ENCODE measurements around the gene ZNF280A. TPM values are rescaled to one million over a fixed set of nuclear protein-coding genes. Genes with fewer than 3 reads are reported as not detected.
"Not testable (repeated sequence)": the region's sequence is repeated elsewhere in the genome, so short reads cannot be mapped to it uniquely, and the experiment has no call there.

The ZNF280A gene
- total RNA-seq, 1 experiment from 2014 or later, result 0.10 TPM

DNA sequence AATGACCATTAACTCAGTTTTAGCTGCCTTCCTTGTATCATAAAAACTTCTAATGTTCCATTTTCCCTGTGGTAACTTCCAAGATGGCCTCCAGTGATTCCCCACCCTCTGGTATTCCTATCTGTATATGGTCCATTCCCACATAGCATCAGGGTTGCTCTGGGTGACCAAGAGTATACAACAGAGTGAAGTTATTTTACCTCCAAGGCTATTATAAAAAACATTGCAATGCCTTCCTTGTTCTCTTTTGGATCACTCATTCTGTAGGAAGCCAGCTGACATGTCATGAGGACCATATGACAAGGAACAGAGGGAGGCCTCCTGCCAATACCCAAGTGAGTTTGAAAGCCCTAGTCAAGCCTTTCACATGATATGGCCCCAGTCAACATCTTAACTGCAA is 41.6 kb downstream of the ZNF280A start:
- H3K9me3 ChIP-seq (ENCODE audit: control insufficient read depth, insufficient read depth, low read depth, low read length), result no peaks in the 10 kb centered on the region
- BruUV-seq (replicated peaks), result no TSS peak
- no peak for ATAC-seq
- no peaks in the 10 kb centered on the region for H3K27me3 ChIP-seq (ENCODE audit: control insufficient read depth, insufficient read depth, low read length)
- in situ Hi-C loops (cut with HindIII; ENCODE audit: low pct_unique_long_range_greater_than_20kb, low sequenced_read_pairs), result no loop called here
- H3K36me3 ChIP-seq (ENCODE audit: control insufficient read depth, insufficient read depth, low read length), result no peaks in the 10 kb centered on the region
- no peaks in the 10 kb centered on the region for H3K4me1 ChIP-seq (ENCODE audit: control insufficient read depth, insufficient read depth, low read length)
- DNase-seq (ENCODE audit: low read depth, low spot score), result no peak
- CTCF ChIA-PET, result no interaction called here
- intact Hi-C loops (cut with micrococcal nuclease; ENCODE audit: unreplicated experiment), result no loop called here
- no peak overlapping the region for H3K27ac ChIP-seq (ENCODE audit: low read length)
- TF ChIP-seq, protein P1, sequence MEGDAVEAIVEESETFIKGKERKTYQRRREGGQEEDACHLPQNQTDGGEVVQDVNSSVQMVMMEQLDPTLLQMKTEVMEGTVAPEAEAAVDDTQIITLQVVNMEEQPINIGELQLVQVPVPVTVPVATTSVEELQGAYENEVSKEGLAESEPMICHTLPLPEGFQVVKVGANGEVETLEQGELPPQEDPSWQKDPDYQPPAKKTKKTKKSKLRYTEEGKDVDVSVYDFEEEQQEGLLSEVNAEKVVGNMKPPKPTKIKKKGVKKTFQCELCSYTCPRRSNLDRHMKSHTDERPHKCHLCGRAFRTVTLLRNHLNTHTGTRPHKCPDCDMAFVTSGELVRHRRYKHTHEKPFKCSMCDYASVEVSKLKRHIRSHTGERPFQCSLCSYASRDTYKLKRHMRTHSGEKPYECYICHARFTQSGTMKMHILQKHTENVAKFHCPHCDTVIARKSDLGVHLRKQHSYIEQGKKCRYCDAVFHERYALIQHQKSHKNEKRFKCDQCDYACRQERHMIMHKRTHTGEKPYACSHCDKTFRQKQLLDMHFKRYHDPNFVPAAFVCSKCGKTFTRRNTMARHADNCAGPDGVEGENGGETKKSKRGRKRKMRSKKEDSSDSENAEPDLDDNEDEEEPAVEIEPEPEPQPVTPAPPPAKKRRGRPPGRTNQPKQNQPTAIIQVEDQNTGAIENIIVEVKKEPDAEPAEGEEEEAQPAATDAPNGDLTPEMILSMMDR (IDR thresholded peaks at IDR 0.05), result no peak
- no peak for TF ChIP-seq POLR2AphosphoS5 (IDR thresholded peaks at IDR 0.05; ENCODE audit: low read depth, low read length)
- no peak for TF ChIP-seq SIN3A (IDR thresholded peaks at IDR 0.05; ENCODE audit: borderline replicate concordance, insufficient read depth, low read depth, low read length)
- TF ChIP-seq, protein P2, sequence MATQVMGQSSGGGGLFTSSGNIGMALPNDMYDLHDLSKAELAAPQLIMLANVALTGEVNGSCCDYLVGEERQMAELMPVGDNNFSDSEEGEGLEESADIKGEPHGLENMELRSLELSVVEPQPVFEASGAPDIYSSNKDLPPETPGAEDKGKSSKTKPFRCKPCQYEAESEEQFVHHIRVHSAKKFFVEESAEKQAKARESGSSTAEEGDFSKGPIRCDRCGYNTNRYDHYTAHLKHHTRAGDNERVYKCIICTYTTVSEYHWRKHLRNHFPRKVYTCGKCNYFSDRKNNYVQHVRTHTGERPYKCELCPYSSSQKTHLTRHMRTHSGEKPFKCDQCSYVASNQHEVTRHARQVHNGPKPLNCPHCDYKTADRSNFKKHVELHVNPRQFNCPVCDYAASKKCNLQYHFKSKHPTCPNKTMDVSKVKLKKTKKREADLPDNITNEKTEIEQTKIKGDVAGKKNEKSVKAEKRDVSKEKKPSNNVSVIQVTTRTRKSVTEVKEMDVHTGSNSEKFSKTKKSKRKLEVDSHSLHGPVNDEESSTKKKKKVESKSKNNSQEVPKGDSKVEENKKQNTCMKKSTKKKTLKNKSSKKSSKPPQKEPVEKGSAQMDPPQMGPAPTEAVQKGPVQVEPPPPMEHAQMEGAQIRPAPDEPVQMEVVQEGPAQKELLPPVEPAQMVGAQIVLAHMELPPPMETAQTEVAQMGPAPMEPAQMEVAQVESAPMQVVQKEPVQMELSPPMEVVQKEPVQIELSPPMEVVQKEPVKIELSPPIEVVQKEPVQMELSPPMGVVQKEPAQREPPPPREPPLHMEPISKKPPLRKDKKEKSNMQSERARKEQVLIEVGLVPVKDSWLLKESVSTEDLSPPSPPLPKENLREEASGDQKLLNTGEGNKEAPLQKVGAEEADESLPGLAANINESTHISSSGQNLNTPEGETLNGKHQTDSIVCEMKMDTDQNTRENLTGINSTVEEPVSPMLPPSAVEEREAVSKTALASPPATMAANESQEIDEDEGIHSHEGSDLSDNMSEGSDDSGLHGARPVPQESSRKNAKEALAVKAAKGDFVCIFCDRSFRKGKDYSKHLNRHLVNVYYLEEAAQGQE (IDR thresholded peaks at IDR 0.05; ENCODE audit: insufficient read depth in 1 of 2, low read depth in 2 of 2, low read length in 1 of 2), result no peak
- no peak for TF ChIP-seq TCF7L2 (IDR thresholded peaks at IDR 0.05; ENCODE audit: low read depth, low read length)
- H3K4me3 ChIP-seq (ENCODE audit: low read depth in 2 of 2, low read length in 2 of 2), result no peak overlapping the region
- POLR2A ChIA-PET, result interaction anchor here (0.6 kb wide), 1 partner anchor 29 kb away, joined by 4 read pairs; no protein-coding TSS in a partner anchor

DNA sequence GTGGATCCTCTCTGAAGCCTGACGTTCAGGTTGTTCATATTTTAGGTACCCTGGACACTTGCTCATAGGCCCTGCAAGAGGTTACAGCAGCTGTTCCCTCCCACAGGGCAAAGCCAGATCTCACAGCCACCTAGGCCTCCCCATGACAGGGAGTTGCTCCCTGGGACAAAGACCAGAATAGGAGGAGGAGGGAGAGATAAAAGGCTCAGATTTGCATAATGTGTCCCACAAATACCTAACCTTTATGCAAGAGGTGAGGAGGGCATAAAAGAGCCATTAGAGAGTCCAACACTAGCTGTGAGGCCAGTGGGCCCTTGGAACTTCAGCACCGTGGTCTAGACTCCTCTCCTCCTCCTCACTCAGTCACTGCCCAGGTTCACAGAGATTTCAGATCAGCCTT is 45.3 kb downstream of the ZNF280A start:
- Histone ChIP-seq H3K9me3 (ENCODE audit: control insufficient read depth, insufficient read depth, low read depth, low read length) (no peaks in the 10 kb centered on the region), H3K36me3 (ENCODE audit: control insufficient read depth, insufficient read depth, low read length) (no peaks in the 10 kb centered on the region), H3K27me3 (ENCODE audit: control insufficient read depth, insufficient read depth, low read length) (no peaks in the 10 kb centered on the region), H3K4me3 (ENCODE audit: low read depth in 2 of 2, low read length in 2 of 2) (no peak overlapping the region), H3K4me1 (ENCODE audit: control insufficient read depth, insufficient read depth, low read length) (no peaks in the 10 kb centered on the region), H3K27ac (ENCODE audit: low read length) (no peak overlapping the region)
- ChIA-PET CTCF (interaction anchor here (0.6 kb wide), 1 partner anchor 113 kb away, joined by 9 read pairs; no protein-coding TSS in a partner anchor), POLR2A (interaction anchor here (0.7 kb wide), 1 partner anchor 137 kb away, joined by 4 read pairs; no protein-coding TSS in a partner anchor)
- TF ChIP-seq POLR2AphosphoS5 (IDR thresholded peaks at IDR 0.05; ENCODE audit: low read depth, low read length), result no peak
- TF ChIP-seq, protein P2 (IDR thresholded peaks at IDR 0.05; ENCODE audit: insufficient read depth in 1 of 2, low read depth in 2 of 2, low read length in 1 of 2), result no peak
- TF ChIP-seq TCF7L2 (IDR thresholded peaks at IDR 0.05; ENCODE audit: low read depth, low read length), result no peak
- TF ChIP-seq, protein P1 (IDR thresholded peaks at IDR 0.05), result no peak
- no peak for TF ChIP-seq SIN3A (IDR thresholded peaks at IDR 0.05; ENCODE audit: borderline replicate concordance, insufficient read depth, low read depth, low read length)
- in situ Hi-C loops (cut with HindIII; ENCODE audit: low pct_unique_long_range_greater_than_20kb, low sequenced_read_pairs) (no loop called here), intact Hi-C loops (cut with micrococcal nuclease; ENCODE audit: unreplicated experiment) (no loop called here)
- ATAC-seq, result no peak
- DNase-seq (ENCODE audit: low read depth, low spot score), result no peak
- no TSS peak for BruUV-seq (replicated peaks)

GRCh38 chr22:22471104-22471503 is 49.0 kb downstream of the ZNF280A start:
- H3K27me3 ChIP-seq (ENCODE audit: control insufficient read depth, insufficient read depth, low read length); POLR2A ChIA-PET; H3K4me1 ChIP-seq (ENCODE audit: control insufficient read depth, insufficient read depth, low read length); DNase-seq (ENCODE audit: low read depth, low spot score); BruUV-seq (replicated peaks); H3K27ac ChIP-seq (ENCODE audit: low read length); H3K4me3 ChIP-seq (ENCODE audit: low read depth in 2 of 2, low read length in 2 of 2); in situ Hi-C loops (cut with HindIII; ENCODE audit: low pct_unique_long_range_greater_than_20kb, low sequenced_read_pairs); H3K36me3 ChIP-seq (ENCODE audit: control insufficient read depth, insufficient read depth, low read length); H3K9me3 ChIP-seq (ENCODE audit: control insufficient read depth, insufficient read depth, low read depth, low read length); intact Hi-C loops (cut with micrococcal nuclease; ENCODE audit: unreplicated experiment); ATAC-seq; CTCF ChIA-PET: not testable (repeated sequence)

Measured in Panc1 (cell line).